HG03060 (cell line): Measurements from ENCODE around the gene PGM1.

Experiments used
- ATAC-seq: cut with Tn5 transposase; IDR thresholded peaks from one replicate; pipeline ENCODE4 v1.9.1; 2021; ENCODE audit warnings: low read depth, moderate number of reproducible peaks; ENCODE audit not compliant: unreplicated experiment

PGM1 gene

DNA sequence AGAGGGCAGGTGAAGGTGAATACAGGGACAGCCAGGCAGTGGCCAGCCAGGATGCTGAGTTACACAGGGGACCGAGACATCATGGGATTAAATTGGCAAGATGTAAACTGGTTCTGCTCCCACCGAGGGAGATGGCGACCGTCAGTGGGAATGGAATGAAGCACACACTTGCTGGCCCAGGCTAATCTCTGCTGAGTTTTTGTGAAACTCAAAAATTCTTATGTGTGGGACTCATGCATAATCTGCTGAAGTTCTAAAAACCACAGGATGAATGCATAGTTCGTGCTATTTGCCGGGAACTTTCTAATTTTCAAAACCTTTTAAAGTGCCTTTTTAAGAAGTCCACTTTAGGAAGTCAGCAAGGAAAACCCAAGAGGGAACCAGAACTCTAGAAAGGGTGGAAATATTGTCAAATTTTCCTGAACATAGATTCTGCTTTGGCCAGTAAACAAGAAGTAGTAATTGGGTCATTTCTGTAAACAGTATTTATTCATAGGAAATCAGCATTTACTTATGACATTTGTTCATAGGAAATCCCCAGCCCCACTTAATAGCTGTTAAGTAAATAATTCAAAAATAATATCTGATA, 95.2 kb downstream of the PGM1 start:
- ATAC-seq, result no peak

GRCh38 chr1:63690966-63691700, 97.9 kb downstream of the PGM1 start:
- no peak for ATAC-seq

DNA sequence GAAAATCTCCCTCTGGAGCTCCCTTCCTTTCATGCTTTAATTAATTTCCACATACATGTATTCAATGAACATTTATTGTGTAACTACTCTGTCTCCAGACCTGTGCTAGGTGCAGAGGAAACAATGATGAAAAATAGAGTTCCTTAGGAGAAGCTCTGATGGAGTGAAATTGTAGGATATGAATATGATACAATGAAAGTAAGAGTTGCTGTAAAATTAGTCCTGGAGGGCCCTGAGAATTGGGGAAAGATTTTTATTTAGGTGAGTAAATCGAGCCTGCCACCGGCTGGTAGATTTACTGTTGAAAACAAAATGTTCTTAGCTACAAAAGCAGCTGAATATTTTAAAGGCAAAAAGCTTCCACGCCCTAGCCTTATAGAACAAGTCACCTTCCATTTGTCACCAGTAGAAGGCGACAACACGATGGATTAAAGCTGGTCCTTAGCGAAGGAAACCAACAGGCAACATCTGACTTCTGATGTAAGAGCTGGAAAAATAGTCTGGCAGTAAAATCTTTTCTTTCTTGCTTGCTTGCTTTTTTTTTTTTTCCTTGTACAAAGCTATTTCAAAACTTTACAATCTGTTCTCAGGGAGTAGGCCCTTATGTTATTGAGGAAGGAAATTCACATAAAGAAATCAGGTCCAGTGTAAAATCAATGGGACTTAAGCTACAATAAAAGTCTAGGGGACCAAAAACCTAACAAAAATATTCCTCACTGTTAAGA, 98.7 kb downstream of the PGM1 start:
- ATAC-seq, result no peak

- peak; percentile 83 for ATAC-seq
These were observed 100.8 kb downstream of the PGM1 start for GRCh38 chr1:63693944-63694571.

DNA sequence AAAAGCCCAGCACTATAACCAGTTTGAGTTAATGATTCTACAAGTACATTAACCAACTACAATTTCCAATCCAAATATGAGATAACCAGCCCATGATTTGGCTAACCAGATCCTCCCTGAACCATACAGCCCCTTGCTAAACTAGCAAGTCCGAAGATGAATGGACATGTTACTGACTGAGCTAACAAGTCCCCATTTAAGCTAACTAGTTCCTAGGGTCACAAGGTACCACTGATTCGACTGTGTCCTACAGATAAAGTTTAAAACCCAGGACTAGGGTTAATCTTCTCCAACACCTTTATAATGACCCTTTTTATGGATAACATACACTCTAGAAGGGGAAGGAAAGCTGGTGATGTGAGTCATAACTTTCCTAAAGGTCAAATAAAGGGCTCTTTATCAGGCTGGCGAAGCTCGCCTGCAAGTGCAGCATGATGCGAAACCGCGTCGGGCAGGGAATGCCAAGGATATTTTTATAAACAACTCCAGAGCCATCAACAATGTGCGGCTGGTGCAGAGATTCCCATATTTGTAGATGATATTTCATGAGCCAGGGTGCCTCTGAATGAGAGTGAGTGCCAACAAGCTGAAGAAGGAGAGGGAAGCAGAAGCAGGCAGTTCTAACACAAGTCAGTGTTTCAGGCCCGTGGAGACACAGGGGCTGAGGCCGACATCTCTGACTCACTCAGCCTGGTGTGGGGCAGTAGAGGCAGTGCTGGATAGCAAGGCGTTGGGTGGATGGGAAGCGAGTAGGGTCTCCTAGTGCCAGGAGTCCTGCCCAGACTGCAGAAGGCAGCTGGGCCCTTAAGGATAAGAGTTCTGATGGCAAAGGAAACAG, 105.0 kb downstream of the PGM1 start:
- ATAC-seq, result no peak

- ATAC-seq, result no peak
These were observed 108.0 kb downstream of the PGM1 start for GRCh38 chr1:63701187-63701586.

DNA sequence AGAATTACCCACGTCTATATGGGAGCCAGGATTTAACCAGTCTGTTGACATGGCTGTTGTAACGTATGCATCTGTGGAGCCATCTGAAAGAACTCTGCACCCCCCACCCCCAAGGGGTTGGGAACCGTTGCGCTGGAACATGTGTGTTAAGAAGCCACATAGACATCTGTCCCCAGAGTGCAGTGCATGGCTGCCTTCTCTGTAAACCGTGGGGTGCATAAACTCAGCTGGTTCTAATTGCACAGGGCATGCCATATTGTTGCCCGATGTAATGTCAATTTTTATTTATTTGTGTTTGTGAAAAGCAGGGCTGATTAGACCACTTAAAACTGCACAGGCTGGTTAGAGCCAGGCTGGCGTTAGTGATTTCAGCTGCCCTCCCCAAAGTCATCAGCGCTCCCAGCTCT, 110.5 kb downstream of the PGM1 start:
- no peak for ATAC-seq

- ATAC-seq, result no peak
These were observed 111.2 kb downstream of the PGM1 start for GRCh38 chr1:63704443-63704842.

- peak; percentile 81 for ATAC-seq
These were observed 111.9 kb downstream of the PGM1 start for GRCh38 chr1:63705078-63705477.

- ATAC-seq, result no peak
These were observed 116.1 kb downstream of the PGM1 start for GRCh38 chr1:63709267-63709828.
